Tibial nerve (tissue), 4 donors: ENCODE results near the gene TMBIM4.

ENCODE experiments used
- EP300 ChIP-seq, 2 donors: sonication (generic); formaldehyde crosslinking; IDR thresholded peaks; one replicate each; pipeline ENCODE4 v1.6.1; 2017; ENCODE audit warnings: antibody characterized with exemption in 2 of 2, mild to moderate bottlenecking in 1 of 2
- POLR2A ChIP-seq, 2 donors: fragments of 450-650 bp; IDR thresholded peaks; one replicate each; pipeline ENCODE4 v1.6.1; 2017; ENCODE audit warnings: antibody characterized with exemption in 2 of 2, mild to moderate bottlenecking in 2 of 2, moderate library complexity in 2 of 2
- TF ChIP-seq, protein P1 (sequence below), 5 experiments: fragments of 200-600 bp in 3 of 5; fragments of 450-650 bp in 2 of 5; sonication (generic) in 3 of 5; IDR thresholded peaks; one replicate each; pipeline ENCODE4 v1.5.1; 2016 to 2019; ENCODE audit warnings: antibody characterized with exemption in 5 of 5, mild to moderate bottlenecking in 3 of 5, moderate library complexity in 2 of 5

GRCh38 chr12:66169221-66170170, at the start of gene TMBIM4:
- TF ChIP-seq, protein P1, sequence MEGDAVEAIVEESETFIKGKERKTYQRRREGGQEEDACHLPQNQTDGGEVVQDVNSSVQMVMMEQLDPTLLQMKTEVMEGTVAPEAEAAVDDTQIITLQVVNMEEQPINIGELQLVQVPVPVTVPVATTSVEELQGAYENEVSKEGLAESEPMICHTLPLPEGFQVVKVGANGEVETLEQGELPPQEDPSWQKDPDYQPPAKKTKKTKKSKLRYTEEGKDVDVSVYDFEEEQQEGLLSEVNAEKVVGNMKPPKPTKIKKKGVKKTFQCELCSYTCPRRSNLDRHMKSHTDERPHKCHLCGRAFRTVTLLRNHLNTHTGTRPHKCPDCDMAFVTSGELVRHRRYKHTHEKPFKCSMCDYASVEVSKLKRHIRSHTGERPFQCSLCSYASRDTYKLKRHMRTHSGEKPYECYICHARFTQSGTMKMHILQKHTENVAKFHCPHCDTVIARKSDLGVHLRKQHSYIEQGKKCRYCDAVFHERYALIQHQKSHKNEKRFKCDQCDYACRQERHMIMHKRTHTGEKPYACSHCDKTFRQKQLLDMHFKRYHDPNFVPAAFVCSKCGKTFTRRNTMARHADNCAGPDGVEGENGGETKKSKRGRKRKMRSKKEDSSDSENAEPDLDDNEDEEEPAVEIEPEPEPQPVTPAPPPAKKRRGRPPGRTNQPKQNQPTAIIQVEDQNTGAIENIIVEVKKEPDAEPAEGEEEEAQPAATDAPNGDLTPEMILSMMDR (IDR thresholded peaks at IDR 0.05) = peak; percentile 47 to 88 (median 62)
- TF ChIP-seq POLR2A (IDR thresholded peaks at IDR 0.05) = peak; percentile 56 to 78
- peak; percentile 18 to 87 for TF ChIP-seq EP300 (IDR thresholded peaks at IDR 0.05)
